Loucy (cell line): ENCODE measurements around the gene NIPAL3.

Experiments
- H2AFZ ChIP-seq: fragments of 200-600 bp; sonication (generic); 2 replicates; pipeline ENCODE4 v1.6.0; 2016; ENCODE audit warnings: antibody characterized with exemption, mild to moderate bottlenecking, low read length, moderate library complexity
- H3F3A ChIP-seq: fragments of 200-600 bp; 2 replicates; pipeline ENCODE4 v1.6.0; 2016; ENCODE audit warnings: antibody characterized with exemption, low read depth, mild to moderate bottlenecking
- H3K27me3 ChIP-seq: fragments of 200-600 bp; sonication (generic); 2 replicates; pipeline ENCODE4 v1.6.1; 2014; ENCODE audit warnings: low read length, mild to moderate bottlenecking; ENCODE audit not compliant: insufficient read depth, poor library complexity, severe bottlenecking
- H3K36me3 ChIP-seq: fragments of 200-600 bp; sonication (generic); 2 replicates; pipeline ENCODE4 v1.6.1; 2016; ENCODE audit warnings: low read length; ENCODE audit not compliant: insufficient read depth
- H3K4me1 ChIP-seq: fragments of 200-600 bp; sonication (generic); 2 replicates; pipeline ENCODE4 v1.5.1; 2014; ENCODE audit warnings: low read length, mild to moderate bottlenecking; ENCODE audit not compliant: insufficient read depth, poor library complexity, severe bottlenecking
- H3K4me2 ChIP-seq: fragments of 200-600 bp; sonication (generic); 2 replicates; pipeline ENCODE4 v1.6.0; 2014; ENCODE audit warnings: antibody characterized with exemption, low read length, low read depth, mild to moderate bottlenecking; ENCODE audit not compliant: poor library complexity, severe bottlenecking
- H3K4me3 ChIP-seq: fragments of 200-600 bp; sonication (generic); 2 replicates; pipeline ENCODE4 v1.5.1; 2014; ENCODE audit warnings: low read length, mild to moderate bottlenecking, mixed read lengths; ENCODE audit not compliant: poor library complexity, severe bottlenecking
- H3K79me2 ChIP-seq: fragments of 200-600 bp; sonication (generic); 2 replicates; pipeline ENCODE4 v1.6.1; 2014; ENCODE audit warnings: low read length; ENCODE audit not compliant: insufficient read depth
- H3K9ac ChIP-seq: fragments of 200-600 bp; sonication (generic); 2 replicates; pipeline ENCODE4 v1.6.0; 2014; ENCODE audit warnings: mild to moderate bottlenecking, low read depth, low read length, moderate library complexity; ENCODE audit not compliant: poor library complexity, severe bottlenecking
- H3K9me2 ChIP-seq: fragments of 200-600 bp; sonication (generic); replicated peaks from 2 replicates; pipeline ENCODE4 v1.6.1; 2016; ENCODE audit warnings: low read depth, low read length, mixed read lengths
- H3K9me3 ChIP-seq: fragments of 200-600 bp; sonication (generic); 2 replicates; pipeline ENCODE4 v1.6.1; 2014; ENCODE audit warnings: mild to moderate bottlenecking, antibody characterized with exemption, low read length, low read depth; ENCODE audit not compliant: insufficient read depth
- H4K20me1 ChIP-seq: fragments of 200-600 bp; sonication (generic); 2 replicates; pipeline ENCODE4 v1.6.0; 2014; ENCODE audit warnings: antibody characterized with exemption, low read length, mild to moderate bottlenecking; ENCODE audit not compliant: insufficient read depth, poor library complexity, severe bottlenecking
- EZH2phosphoT487 ChIP-seq: fragments of 200-600 bp; IDR thresholded peaks from 2 replicates; pipeline ENCODE4 v1.6.1; 2018; ENCODE audit warnings: antibody characterized with exemption, mild to moderate bottlenecking, moderate library complexity, borderline replicate concordance
- TF ChIP-seq, protein P1 (sequence below): fragments of 200-600 bp; sonication (generic); conservative IDR thresholded peaks from 2 replicates; pipeline ENCODE4 v1.5.1; 2014; ENCODE audit warnings: mild to moderate bottlenecking, antibody characterized with exemption, low read length

Gene NIPAL3

DNA sequence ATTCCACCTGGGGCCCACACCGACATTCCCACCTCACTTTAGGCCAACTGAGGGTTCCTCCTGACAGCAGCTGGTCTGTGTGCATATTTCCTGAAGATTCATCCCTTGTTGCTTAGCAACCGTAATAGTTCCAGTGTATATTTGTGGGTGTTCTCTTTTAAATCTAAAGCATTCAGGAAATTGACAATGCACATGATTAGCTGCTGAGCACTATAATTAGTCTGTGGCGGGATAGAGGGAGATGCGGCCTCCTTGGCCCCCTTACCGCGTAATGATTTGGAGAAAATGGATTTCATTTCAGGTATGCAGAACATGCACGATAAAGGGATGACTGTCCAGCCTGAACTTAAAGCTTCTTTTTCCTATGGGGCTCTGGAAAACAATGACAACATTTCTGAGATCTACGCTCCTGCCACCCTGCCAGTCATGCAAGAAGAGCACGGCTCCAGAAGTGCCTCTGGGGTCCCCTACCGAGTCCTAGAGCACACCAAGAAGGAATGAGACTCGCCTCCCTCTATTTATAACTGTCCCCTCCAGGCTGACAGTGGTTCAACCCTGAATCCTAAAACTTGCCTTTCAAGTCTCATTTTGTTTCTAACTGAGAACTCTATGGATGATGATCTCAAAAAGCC lies 53.2 kb downstream of the NIPAL3 start:
- Histone ChIP-seq H3K79me2 (no peaks in the 10 kb centered on the region), H3K9me2 (no peaks in the 10 kb centered on the region), H3K27me3 (no peaks in the 10 kb centered on the region), H2AFZ (no peak overlapping the region), H3K9me3 (no peaks in the 10 kb centered on the region), H3K4me3 (no peak overlapping the region), H3F3A (no peaks in the 10 kb centered on the region), H4K20me1 (no peaks in the 10 kb centered on the region), H3K4me2 (no peak overlapping the region), H3K9ac (no peak overlapping the region), H3K36me3 (peaks cover 5% of the 10 kb centered on the region; the same call in 1 of the 2 replicates), H3K4me1 (no peaks in the 10 kb centered on the region)
- TF ChIP-seq EZH2phosphoT487: no peak
- TF ChIP-seq, protein P1, sequence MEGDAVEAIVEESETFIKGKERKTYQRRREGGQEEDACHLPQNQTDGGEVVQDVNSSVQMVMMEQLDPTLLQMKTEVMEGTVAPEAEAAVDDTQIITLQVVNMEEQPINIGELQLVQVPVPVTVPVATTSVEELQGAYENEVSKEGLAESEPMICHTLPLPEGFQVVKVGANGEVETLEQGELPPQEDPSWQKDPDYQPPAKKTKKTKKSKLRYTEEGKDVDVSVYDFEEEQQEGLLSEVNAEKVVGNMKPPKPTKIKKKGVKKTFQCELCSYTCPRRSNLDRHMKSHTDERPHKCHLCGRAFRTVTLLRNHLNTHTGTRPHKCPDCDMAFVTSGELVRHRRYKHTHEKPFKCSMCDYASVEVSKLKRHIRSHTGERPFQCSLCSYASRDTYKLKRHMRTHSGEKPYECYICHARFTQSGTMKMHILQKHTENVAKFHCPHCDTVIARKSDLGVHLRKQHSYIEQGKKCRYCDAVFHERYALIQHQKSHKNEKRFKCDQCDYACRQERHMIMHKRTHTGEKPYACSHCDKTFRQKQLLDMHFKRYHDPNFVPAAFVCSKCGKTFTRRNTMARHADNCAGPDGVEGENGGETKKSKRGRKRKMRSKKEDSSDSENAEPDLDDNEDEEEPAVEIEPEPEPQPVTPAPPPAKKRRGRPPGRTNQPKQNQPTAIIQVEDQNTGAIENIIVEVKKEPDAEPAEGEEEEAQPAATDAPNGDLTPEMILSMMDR: no peak

DNA sequence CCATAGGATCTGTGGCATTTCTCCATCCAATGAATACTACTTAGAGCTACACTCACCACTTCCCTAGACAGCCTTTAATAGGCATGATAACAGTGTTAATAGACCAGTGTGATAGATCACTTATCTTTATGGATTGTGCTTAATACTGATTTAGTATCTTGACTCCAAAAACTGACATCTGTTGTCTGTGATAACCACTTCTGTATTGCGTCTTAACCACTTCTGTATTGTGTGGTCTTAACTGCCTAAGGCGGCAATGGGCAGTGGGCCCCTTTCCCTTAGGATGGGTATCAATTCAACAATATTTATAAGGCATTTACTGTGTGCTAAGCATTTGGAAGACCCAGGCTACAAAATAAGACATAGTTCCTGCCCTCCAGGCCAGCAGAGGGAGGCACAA lies 55.0 kb downstream of the NIPAL3 start:
- no peak for TF ChIP-seq EZH2phosphoT487
- TF ChIP-seq, protein P1: 0 out of 2 replicates have a peak, but pooled peaks have one; percentile 18
- no peaks in the 10 kb centered on the region for H4K20me1 ChIP-seq
- no peaks in the 10 kb centered on the region for H3K27me3 ChIP-seq
- no peaks in the 10 kb centered on the region for H3K79me2 ChIP-seq
- H3K9me2 ChIP-seq: no peaks in the 10 kb centered on the region
- H3K9ac ChIP-seq: no peak overlapping the region
- no peak overlapping the region for H3K4me3 ChIP-seq
- no peaks in the 10 kb centered on the region for H3F3A ChIP-seq
- peaks cover 5% of the 10 kb centered on the region for H3K4me1 ChIP-seq
- no peak overlapping the region for H3K4me2 ChIP-seq
- no peak overlapping the region for H2AFZ ChIP-seq
- no peaks in the 10 kb centered on the region for H3K9me3 ChIP-seq
- H3K36me3 ChIP-seq: no peaks in the 10 kb centered on the region; the same call in 1 of the 2 replicates

DNA sequence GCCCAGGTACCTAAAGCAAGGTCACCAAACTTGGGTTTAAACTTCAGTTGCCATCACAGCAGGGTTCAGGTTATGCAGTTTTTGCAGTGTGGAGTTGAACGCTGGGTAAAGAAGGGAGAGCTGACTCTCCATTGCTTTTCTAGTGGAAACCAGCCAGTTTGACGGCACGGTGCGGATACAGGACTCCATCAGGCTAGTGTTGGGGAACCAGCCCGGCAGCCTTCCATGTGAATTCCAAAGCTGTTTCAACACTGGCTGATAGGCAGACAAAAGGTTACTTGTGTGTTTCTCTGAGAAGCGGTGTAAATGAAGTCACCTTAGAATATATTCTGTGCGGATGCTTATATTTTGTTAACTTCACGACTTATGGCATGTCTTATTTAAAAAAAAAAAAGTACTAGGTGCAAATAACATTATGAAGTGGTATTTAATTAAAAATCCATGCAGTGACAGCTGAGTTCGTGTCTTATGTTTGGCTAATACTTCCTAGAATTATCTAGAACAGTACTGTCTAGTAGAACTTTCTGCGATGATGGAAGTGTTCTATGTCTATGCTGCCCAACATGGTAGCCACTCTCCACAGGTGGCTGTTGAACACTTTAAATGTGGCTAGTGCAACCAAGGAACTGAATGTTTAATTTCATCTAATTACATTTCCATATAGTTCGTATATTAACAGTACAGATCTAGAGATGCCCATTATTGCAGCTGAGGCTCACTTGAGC lies 57.1 kb downstream of the NIPAL3 start:
- H3K79me2 ChIP-seq: no peaks in the 10 kb centered on the region
- no peaks in the 10 kb centered on the region for H3K9me3 ChIP-seq
- TF ChIP-seq, protein P1: no peak
- TF ChIP-seq EZH2phosphoT487: no peak

More for the DNA sequence above, 57.1 kb downstream of the NIPAL3 start:
- H3K27me3 ChIP-seq: no peaks in the 10 kb centered on the region
- no peaks in the 10 kb centered on the region for H3F3A ChIP-seq
- H2AFZ ChIP-seq: no peak overlapping the region
- no peak overlapping the region for H3K4me3 ChIP-seq
- H3K4me1 ChIP-seq: peaks cover 12% of the 10 kb centered on the region
- H4K20me1 ChIP-seq: no peaks in the 10 kb centered on the region
- no peak overlapping the region for H3K9ac ChIP-seq
- H3K36me3 ChIP-seq: no peaks in the 10 kb centered on the region; the same call in 1 of the 2 replicates
- H3K4me2 ChIP-seq: no peak overlapping the region
- no peaks in the 10 kb centered on the region for H3K9me2 ChIP-seq
